ENCODE results near the gene SLC25A30.

Gene SLC25A30

GRCh38 chr13:45416516-45417128 is 1.6 kb downstream of the SLC25A30 start:
- no peak overlapping the region for H3K4me2 ChIP-seq (ENCODE audit: low read length)
- no peak overlapping the region for H2AFZ ChIP-seq
- H3K36me3 ChIP-seq (ENCODE audit: control insufficient read depth, insufficient read depth, low read length) = no peaks in the 10 kb centered on the region
- peak overlapping the region; percentile 80 for H3K4me3 ChIP-seq (ENCODE audit: low read depth, low read length)
- H3K9ac ChIP-seq = no peak overlapping the region
- no peaks in the 10 kb centered on the region for H3K79me2 ChIP-seq
- no peaks in the 10 kb centered on the region for H3K4me1 ChIP-seq
- no peaks in the 10 kb centered on the region for H3K9me3 ChIP-seq (ENCODE audit: control insufficient read depth, low read length)
- H3K27me3 ChIP-seq (ENCODE audit: control insufficient read depth, insufficient read depth, low read length) = no peaks in the 10 kb centered on the region
- TF ChIP-seq CTCF (IDR thresholded peaks at IDR 0.05) = no peak
- no peak overlapping the region for H3K27ac ChIP-seq

GRCh38 chr13:45415112-45415511 is 3.1 kb downstream of the SLC25A30 start:
- Histone ChIP-seq H3K27ac (peak overlapping the region; percentile 32), H3K36me3 (ENCODE audit: control insufficient read depth, insufficient read depth, low read length) (no peaks in the 10 kb centered on the region), H3K9ac (no peak overlapping the region), H3K4me3 (ENCODE audit: low read depth, low read length) (peak overlapping the region; percentile 9), H3K79me2 (no peaks in the 10 kb centered on the region), H3K4me2 (ENCODE audit: low read length) (no peak overlapping the region), H3K4me1 (no peaks in the 10 kb centered on the region), H3K27me3 (ENCODE audit: control insufficient read depth, insufficient read depth, low read length) (no peaks in the 10 kb centered on the region), H3K9me3 (ENCODE audit: control insufficient read depth, low read length) (no peaks in the 10 kb centered on the region), H2AFZ (no peak overlapping the region)
- no peak for TF ChIP-seq CTCF (IDR thresholded peaks at IDR 0.05)

GRCh38 chr13:45413826-45414307 is 4.3 kb downstream of the SLC25A30 start:
- H3K4me1 ChIP-seq = no peaks in the 10 kb centered on the region
- H3K27ac ChIP-seq = peak overlapping the region; percentile 39
- no peak for TF ChIP-seq CTCF (IDR thresholded peaks at IDR 0.05)

GRCh38 chr13:45412274-45413049 is 5.7 kb downstream of the SLC25A30 start:
- Histone ChIP-seq H3K9ac (no peak overlapping the region), H2AFZ (no peak overlapping the region), H3K4me3 (ENCODE audit: low read depth, low read length) (no peak overlapping the region), H3K79me2 (no peaks in the 10 kb centered on the region), H3K27me3 (ENCODE audit: control insufficient read depth, insufficient read depth, low read length) (no peaks in the 10 kb centered on the region), H3K4me1 (no peaks in the 10 kb centered on the region), H3K27ac (no peak overlapping the region), H3K9me3 (ENCODE audit: control insufficient read depth, low read length) (no peaks in the 10 kb centered on the region), H3K36me3 (ENCODE audit: control insufficient read depth, insufficient read depth, low read length) (no peaks in the 10 kb centered on the region), H3K4me2 (ENCODE audit: low read length) (no peak overlapping the region)
- TF ChIP-seq CTCF (IDR thresholded peaks at IDR 0.05) = no peak

More at GRCh38 chr13:45413826-45414307, 4.3 kb downstream of the SLC25A30 start:
- Histone ChIP-seq H3K27me3 (ENCODE audit: control insufficient read depth, insufficient read depth, low read length) (no peaks in the 10 kb centered on the region), H2AFZ (no peak overlapping the region), H3K9ac (no peak overlapping the region), H3K9me3 (ENCODE audit: control insufficient read depth, low read length) (no peaks in the 10 kb centered on the region), H3K4me2 (ENCODE audit: low read length) (no peak overlapping the region), H3K36me3 (ENCODE audit: control insufficient read depth, insufficient read depth, low read length) (no peaks in the 10 kb centered on the region), H3K4me3 (ENCODE audit: low read depth, low read length) (no peak overlapping the region), H3K79me2 (no peaks in the 10 kb centered on the region)

All from parathyroid adenoma (tissue), 2 donors.